A549 (cell line): Measurements from ENCODE around the gene LEFTY1. TPM values are rescaled to one million over a fixed set of nuclear protein-coding genes. Genes with fewer than 3 reads are reported as not detected.

ENCODE experiments used
- ATAC-seq, 2 experiments: fragments of 200-7000 bp in 1 of 2; fragments of >200 bp in 1 of 2; cut with Nextera tagmentation in 1 of 2; cut with Tn5 transposase in 1 of 2; 3 replicates each; pipeline versions ENCODE4 v1.8.0 to v1.9.1; 2018 to 2020; ENCODE audit warnings: mild to moderate bottlenecking in 1 of 2, moderate library complexity in 1 of 2
- CTCF ChIA-PET: fragments of 300-600 bp; sonication (Branson Sonifier 250); formaldehyde crosslinking; extraction: SDS; loops from one replicate; lab custom pipeline; 2021; ENCODE audit warnings: antibody characterized with exemption, inconsistent platforms; lab: Yijun Ruan, JAX
- POLR2A ChIA-PET: fragments of 350-600 bp; formaldehyde crosslinking; extraction: SDS; loops from one replicate; lab custom pipeline; 2021; ENCODE audit warnings: antibody characterized with exemption, inconsistent platforms; lab: Yijun Ruan, JAX
- DNase-seq, 2 experiments: peaks; one replicate each; pipeline versions ENCODE4 v3.0.0 to v3.0.0-alpha.2; 2011 to 2016; ENCODE audit warnings: low read depth in 1 of 2, low spot score in 1 of 2
- FAIRE-seq: peaks from 2 replicates; lab custom pipeline; 2011; peaks lifted over from hg19 to GRCh38; lab: Jason Lieb, UNC
- H3K27ac ChIP-seq, 2 experiments: fragments of >200 bp; sonication (Bioruptor Twin); formaldehyde crosslinking; 3 replicates each; pipeline ENCODE4 v1.5.1; 2016 to 2017
- H3K4me1 ChIP-seq: fragments of >200 bp; sonication (Bioruptor Twin); formaldehyde crosslinking; 3 replicates; pipeline ENCODE4 v1.6.1; 2016
- H3K4me2 ChIP-seq: fragments of >200 bp; sonication (Bioruptor Twin); formaldehyde crosslinking; 3 replicates; pipeline ENCODE4 v1.6.1; 2016
- H3K4me3 ChIP-seq: fragments of >200 bp; sonication (Bioruptor Twin); formaldehyde crosslinking; 3 replicates; pipeline ENCODE4 v1.5.1; 2016
- H3K9me3 ChIP-seq: fragments of >200 bp; sonication (Bioruptor Twin); formaldehyde crosslinking; 3 replicates; pipeline ENCODE4 v1.6.1; 2016
- CHD4 ChIP-seq: fragments of 200-600 bp; sonication (generic); IDR thresholded peaks from 2 replicates; pipeline ENCODE4 v1.6.1; 2016; ENCODE audit warnings: antibody characterized with exemption, mild to moderate bottlenecking, borderline replicate concordance
- ESRRA ChIP-seq: fragments of 150-350 bp; IDR thresholded peaks from 2 replicates; pipeline ENCODE4 v1.6.1; 2014; ENCODE audit warnings: mild to moderate bottlenecking, low read length, borderline replicate concordance
- FOSL2 ChIP-seq, 2 experiments: fragments of 450-650 bp in 1 of 2; fragments of >200 bp in 1 of 2; sonication (Bioruptor Twin) in 1 of 2; formaldehyde crosslinking; IDR thresholded peaks; 2 replicates each; pipeline versions ENCODE4 v1.5.0 to v1.6.1; 2016 to 2020; ENCODE audit warnings: mild to moderate bottlenecking in 1 of 2, moderate library complexity in 1 of 2
- HEYL ChIP-seq: fragments of 250-450 bp; sonication (Bioruptor Pico); IDR thresholded peaks from 2 replicates; pipeline ENCODE4 v1.8.0; 2021; ENCODE audit warnings: mild to moderate bottlenecking, moderate library complexity
- HOXB13 ChIP-seq: fragments of 250-450 bp; sonication (Bioruptor Pico); IDR thresholded peaks from 2 replicates; pipeline ENCODE4 v1.5.0; 2020; ENCODE audit warnings: low read depth, mild to moderate bottlenecking, moderate library complexity
- HOXB5 ChIP-seq: fragments of 250-450 bp; sonication (Bioruptor Pico); IDR thresholded peaks from 2 replicates; pipeline ENCODE4 v1.5.0; 2020; ENCODE audit warnings: mild to moderate bottlenecking, moderate library complexity
- JUN ChIP-seq, 2 experiments: fragments of >200 bp; sonication (Bioruptor Twin); formaldehyde crosslinking; IDR thresholded peaks; 2 replicates in 1 of 2; 3 replicates in 1 of 2; pipeline ENCODE4 v1.6.1; 2016 to 2017
- NFE2L2 ChIP-seq: fragments of 150-350 bp; conservative IDR thresholded peaks from 2 replicates; pipeline ENCODE4 v1.6.1; 2014; ENCODE audit warnings: low read length
- RAD21 ChIP-seq, 2 experiments: fragments of >200 bp in 1 of 2; sonication (Bioruptor Twin) in 1 of 2; formaldehyde crosslinking in 1 of 2; IDR thresholded peaks in 1 of 2; conservative IDR thresholded peaks in 1 of 2; 2 replicates in 1 of 2; 3 replicates in 1 of 2; pipeline ENCODE4 v1.6.1; 2012 to 2018; ENCODE audit warnings: inconsistent platforms in 1 of 2
- RNF2 ChIP-seq: fragments of 200-600 bp; sonication (generic); IDR thresholded peaks from 2 replicates; pipeline ENCODE4 v1.6.1; 2016; ENCODE audit warnings: low read depth, mild to moderate bottlenecking, antibody characterized with exemption, moderate library complexity, borderline replicate concordance
- TFCP2L1 ChIP-seq: fragments of 250-450 bp; sonication (Bioruptor Pico); IDR thresholded peaks from 2 replicates; pipeline ENCODE4 v1.5.0; 2021; ENCODE audit warnings: mild to moderate bottlenecking
- TP53 ChIP-seq: fragments of 250-450 bp; sonication (Bioruptor Pico); IDR thresholded peaks from 2 replicates; pipeline ENCODE4 v1.5.0; 2021; ENCODE audit warnings: mild to moderate bottlenecking, moderate library complexity
- ZNF302 ChIP-seq: fragments of 250-450 bp; sonication (Bioruptor Pico); IDR thresholded peaks from 2 replicates; pipeline ENCODE4 v1.9.0; 2021; ENCODE audit warnings: inconsistent platforms, mild to moderate bottlenecking, moderate library complexity
- WGBS: methylation state at CpG from one replicate; pipeline ENCODE4 v1.1.6; 2017; ENCODE audit errors: missing lambda C conversion rate; 5-methylcytosine and 5-hydroxymethylcytosine counted together
- polyA plus RNA-seq, 4 experiments: library from polyadenylated mRNA; depleted of rRNA in 3 of 4; stranded (reverse); fragments of >200 nt; fragmentation: RNase III in 1 of 4; extraction: RNeasy Plus Mini Kit Qiagen cat#74134 plus additional on column Dnase treatment in 1 of 4; gene quantifications; 2 replicates in 3 of 4; 3 replicates in 1 of 4; pipeline ENCODE4 v1.2.3, GENCODE V29; 2011 to 2017
- TF ChIP-seq, protein P1 (sequence below): fragments of >200 bp; sonication (Bioruptor Twin); formaldehyde crosslinking; IDR thresholded peaks from 2 replicates; pipeline ENCODE4 v1.6.1; 2016
- TF ChIP-seq, protein P2 (sequence below): IDR thresholded peaks from 2 replicates; pipeline ENCODE4 v1.6.1; 2012
- TF ChIP-seq, protein P3 (sequence below): IDR thresholded peaks from 2 replicates; pipeline ENCODE4 v1.6.1; 2012; ENCODE audit warnings: low read depth, borderline replicate concordance
- TF ChIP-seq, protein P4 (sequence below): fragments of 250-450 bp; sonication (Bioruptor Pico); IDR thresholded peaks from 2 replicates; pipeline ENCODE4 v1.5.0; 2021; ENCODE audit warnings: mild to moderate bottlenecking, moderate library complexity, borderline replicate concordance

LEFTY1 gene
- polyA plus RNA-seq, 2 of the 4 experiments (the other 2 are of a cell fraction): 0.10 to 1.00 TPM

DNA sequence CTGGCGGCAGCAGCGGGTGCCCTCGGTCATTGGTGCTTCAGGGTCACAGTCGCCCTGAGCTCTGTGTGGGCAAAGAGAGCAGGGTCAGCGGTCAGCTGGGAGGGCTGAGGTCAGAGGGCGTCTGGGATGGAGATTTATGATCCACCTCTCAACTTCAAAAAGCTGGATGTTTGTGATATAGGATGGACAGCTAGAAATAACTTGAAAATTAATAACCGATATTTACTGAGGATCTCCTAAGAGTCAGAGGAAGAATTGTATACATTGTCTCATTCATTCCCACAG lies 2.0 kb downstream of the LEFTY1 start (continued):
- TF ChIP-seq, protein P1, sequence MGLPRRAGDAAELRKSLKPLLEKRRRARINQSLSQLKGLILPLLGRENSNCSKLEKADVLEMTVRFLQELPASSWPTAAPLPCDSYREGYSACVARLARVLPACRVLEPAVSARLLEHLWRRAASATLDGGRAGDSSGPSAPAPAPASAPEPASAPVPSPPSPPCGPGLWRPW: no peak
- TF ChIP-seq HOXB13 (CRISPR knock-in tag): no peak
- TF ChIP-seq RAD21 (conservative IDR thresholded peaks at IDR 0.05 in 1 of 2, IDR thresholded peaks at IDR 0.05 in 1 of 2): no peak
- no peak for TF ChIP-seq CHD4
- TF ChIP-seq HEYL (CRISPR knock-in tag): no peak
- TF ChIP-seq, all 56 proteins: peak for 0

DNA sequence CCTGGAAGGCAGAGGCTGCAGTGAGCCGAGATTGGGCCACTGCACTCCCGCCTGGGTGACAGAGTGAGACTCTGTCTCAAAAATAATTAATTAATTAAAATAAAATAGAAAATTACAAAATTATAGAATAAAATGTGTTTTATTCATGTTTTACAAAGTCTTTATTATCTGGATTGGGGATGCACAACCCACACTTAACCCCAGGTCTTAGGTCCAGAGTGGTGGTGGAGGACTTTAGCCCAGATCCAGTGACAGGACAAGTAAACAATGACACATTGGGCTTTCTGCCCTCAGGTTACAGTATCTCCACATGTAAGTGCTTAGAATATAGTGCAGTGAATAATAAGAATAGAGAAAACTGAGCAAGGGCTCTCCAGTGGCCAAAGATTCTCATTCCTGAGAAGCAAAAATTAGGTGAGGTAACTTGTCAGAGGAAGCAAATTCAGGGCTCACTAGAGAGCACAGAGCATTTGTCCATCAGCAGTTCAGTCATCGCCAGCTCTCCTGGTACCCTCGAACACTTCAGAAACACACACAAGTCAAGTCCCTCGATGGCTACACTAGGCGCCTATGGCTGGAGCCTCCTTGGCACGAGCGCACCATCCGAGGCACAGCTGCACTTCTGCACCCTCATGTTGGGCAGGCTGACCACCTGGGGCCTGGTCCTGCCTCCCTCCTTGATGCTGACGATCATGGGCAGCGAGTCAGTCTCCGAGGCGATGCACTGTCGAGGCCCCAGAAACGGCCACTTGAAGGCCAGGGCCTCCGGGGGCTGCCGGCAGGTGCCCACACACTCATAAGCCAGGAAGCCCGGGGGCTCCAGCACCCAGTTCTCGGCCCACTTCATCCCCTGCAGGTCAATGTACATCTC lies 2.6 kb downstream of the LEFTY1 start:
- FAIRE-seq: no peak
- Histone ChIP-seq H3K4me1 (peaks cover 51% of the 10 kb centered on the region), H3K27ac (no peak overlapping the region), H3K4me3 (no peak overlapping the region), H3K9me3 (no peaks in the 10 kb centered on the region), H3K4me2 (peak overlapping the region; percentile 28; the same call in 2 of the 3 replicates)
- 92% methylated on average over 10 of the region's 19 CpGs for WGBS
- CTCF ChIA-PET: interaction anchor here (2.4 to 19.4 kb wide), 2 partner anchors 20 to 412 kb away, joined by 6 to 207 read pairs; no protein-coding TSS in a partner anchor
- DNase-seq: no peak
- ATAC-seq: no peak
- POLR2A ChIA-PET: no interaction called here
- TF ChIP-seq FOSL2 (IDR thresholded peaks at IDR 0.05): no peak
- TF ChIP-seq FOSL2 (CRISPR knock-in tag; IDR thresholded peaks at IDR 0.05): no peak
- TF ChIP-seq, protein P2, sequence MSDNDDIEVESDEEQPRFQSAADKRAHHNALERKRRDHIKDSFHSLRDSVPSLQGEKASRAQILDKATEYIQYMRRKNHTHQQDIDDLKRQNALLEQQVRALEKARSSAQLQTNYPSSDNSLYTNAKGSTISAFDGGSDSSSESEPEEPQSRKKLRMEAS: no peak
- no peak for TF ChIP-seq NFE2L2
- no peak for TF ChIP-seq RNF2
- no peak for TF ChIP-seq ZNF302
- TF ChIP-seq, protein P3, sequence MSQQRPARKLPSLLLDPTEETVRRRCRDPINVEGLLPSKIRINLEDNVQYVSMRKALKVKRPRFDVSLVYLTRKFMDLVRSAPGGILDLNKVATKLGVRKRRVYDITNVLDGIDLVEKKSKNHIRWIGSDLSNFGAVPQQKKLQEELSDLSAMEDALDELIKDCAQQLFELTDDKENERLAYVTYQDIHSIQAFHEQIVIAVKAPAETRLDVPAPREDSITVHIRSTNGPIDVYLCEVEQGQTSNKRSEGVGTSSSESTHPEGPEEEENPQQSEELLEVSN: no peak
- no peak for TF ChIP-seq JUN (IDR thresholded peaks at IDR 0.05)
- TF ChIP-seq, all 56 proteins: peak for 0

DNA sequence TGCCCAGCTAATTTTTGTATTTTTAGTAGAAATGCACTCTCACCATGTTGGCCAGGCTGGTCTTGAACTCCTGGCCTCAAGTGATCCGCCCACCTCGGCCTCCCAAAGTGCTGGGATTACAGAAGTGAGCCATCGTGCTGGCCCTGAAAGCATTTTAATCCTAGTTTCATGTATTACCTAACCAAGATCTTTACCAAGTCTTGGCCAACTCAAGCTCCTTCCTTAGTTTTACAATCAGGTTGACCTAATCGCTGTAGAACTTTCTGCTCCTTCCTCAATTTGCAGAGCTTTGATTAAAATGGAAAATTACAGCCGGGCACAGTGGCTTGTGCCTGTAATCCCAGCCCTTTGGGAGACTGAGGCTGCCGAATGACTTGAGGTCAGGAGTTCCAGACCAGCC lies 3.6 kb downstream of the LEFTY1 start:
- Histone ChIP-seq H3K4me3 (no peak overlapping the region), H3K9me3 (no peaks in the 10 kb centered on the region), H3K27ac (no peak overlapping the region), H3K4me2 (no peak overlapping the region), H3K4me1 (peaks cover 48% of the 10 kb centered on the region)
- POLR2A ChIA-PET: interaction anchor here (0.7 kb wide), 1 partner anchor 457 kb away, joined by 5 read pairs; no protein-coding TSS in a partner anchor
- DNase-seq (no peak), ATAC-seq (no peak), FAIRE-seq (no peak)
- 92% methylated on average over 6 of the region's 6 CpGs for WGBS
- TF ChIP-seq HOXB5 (CRISPR knock-in tag): no peak
- no peak for TF ChIP-seq HEYL (CRISPR knock-in tag)
- no peak for TF ChIP-seq TP53
- TF ChIP-seq, protein P2: no peak
- TF ChIP-seq, protein P4, sequence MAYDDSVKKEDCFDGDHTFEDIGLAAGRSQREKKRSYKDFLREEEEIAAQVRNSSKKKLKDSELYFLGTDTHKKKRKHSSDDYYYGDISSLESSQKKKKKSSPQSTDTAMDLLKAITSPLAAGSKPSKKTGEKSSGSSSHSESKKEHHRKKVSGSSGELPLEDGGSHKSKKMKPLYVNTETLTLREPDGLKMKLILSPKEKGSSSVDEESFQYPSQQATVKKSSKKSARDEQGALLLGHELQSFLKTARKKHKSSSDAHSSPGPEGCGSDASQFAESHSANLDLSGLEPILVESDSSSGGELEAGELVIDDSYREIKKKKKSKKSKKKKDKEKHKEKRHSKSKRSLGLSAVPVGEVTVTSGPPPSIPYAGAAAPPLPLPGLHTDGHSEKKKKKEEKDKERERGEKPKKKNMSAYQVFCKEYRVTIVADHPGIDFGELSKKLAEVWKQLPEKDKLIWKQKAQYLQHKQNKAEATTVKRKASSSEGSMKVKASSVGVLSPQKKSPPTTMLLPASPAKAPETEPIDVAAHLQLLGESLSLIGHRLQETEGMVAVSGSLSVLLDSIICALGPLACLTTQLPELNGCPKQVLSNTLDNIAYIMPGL: no peak
- TF ChIP-seq ESRRA: no peak
- no peak for TF ChIP-seq TFCP2L1 (CRISPR knock-in tag)
- TF ChIP-seq RAD21 (conservative IDR thresholded peaks at IDR 0.05 in 1 of 2, IDR thresholded peaks at IDR 0.05 in 1 of 2): no peak
- CTCF ChIA-PET: interaction anchor here (2.4 to 19.4 kb wide), 2 partner anchors 22 to 411 kb away, joined by 6 to 207 read pairs; no protein-coding TSS in a partner anchor
